ENCODE data around the gene C5orf22.
A peak's percentile ranks its signal among the peaks of the same experiment; 100 is the strongest.
"Not testable (repeated sequence)": the region's sequence is repeated elsewhere in the genome, so short reads cannot be mapped to it uniquely, and the experiment has no call there.

The C5orf22 gene

GRCh38 chr5:31531888-31532547, at the start of gene C5orf22, which contains the start of gene DROSHA:
Gene C5orf22 (plus strand): TSS chr5:31532301. CDS start chr5:31532393, 92 bp downstream.
Gene DROSHA (minus strand): TSS chr5:31532093. CDS start chr5:31529059, 3,034 bp downstream.
- DNase-seq, result peak; percentile 96

GRCh38 chr5:31485376-31486207, 46.5 kb upstream of the C5orf22 start:
- DNase-seq, result no peak

GRCh38 chr5:31486441-31486840, 45.7 kb upstream of the C5orf22 start:
- DNase-seq, result no peak

GRCh38 chr5:31487506-31487905, 44.6 kb upstream of the C5orf22 start:
- DNase-seq, result no peak

GRCh38 chr5:31492869-31493268, 39.2 kb upstream of the C5orf22 start:
- DNase-seq, result no peak

GRCh38 chr5:31495336-31495735, 36.8 kb upstream of the C5orf22 start:
- DNase-seq, result no peak

GRCh38 chr5:31496301-31496700, 35.8 kb upstream of the C5orf22 start:
- DNase-seq, result no peak

- DNase-seq, result no peak
Measured at GRCh38 chr5:31496891-31497290, 35.2 kb upstream of the C5orf22 start.

GRCh38 chr5:31500256-31500655, 31.8 kb upstream of the C5orf22 start:
- no peak for DNase-seq

- DNase-seq, result no peak
Measured at GRCh38 chr5:31502506-31502905, 29.6 kb upstream of the C5orf22 start.

- no peak for DNase-seq
Measured at GRCh38 chr5:31504529-31504928, 27.6 kb upstream of the C5orf22 start.

GRCh38 chr5:31511305-31511704, 20.8 kb upstream of the C5orf22 start:
- no peak for DNase-seq

- peak; percentile 53 for DNase-seq
Measured at GRCh38 chr5:31516802-31517201, 15.3 kb upstream of the C5orf22 start.

GRCh38 chr5:31523041-31523440, 9.1 kb upstream of the C5orf22 start:
- DNase-seq, result no peak

GRCh38 chr5:31530541-31531265, 1.4 kb upstream of the C5orf22 start:
- DNase-seq, result no peak

GRCh38 chr5:31531543-31531887, 586 bp upstream of the C5orf22 start:
- peak; percentile 51 for DNase-seq

GRCh38 chr5:31534527-31535046, 2.5 kb downstream of the C5orf22 start:
- DNase-seq, result no peak

- no peak for DNase-seq
Measured at GRCh38 chr5:31536873-31537272, 4.8 kb downstream of the C5orf22 start.

GRCh38 chr5:31537349-31537748, 5.2 kb downstream of the C5orf22 start:
- no peak for DNase-seq

- no peak for DNase-seq
Measured at GRCh38 chr5:31537851-31538250, 5.8 kb downstream of the C5orf22 start.

- DNase-seq, result not testable (repeated sequence)
Measured at GRCh38 chr5:31549114-31549513, 17.0 kb downstream of the C5orf22 start.

GRCh38 chr5:31551878-31552277, 19.8 kb downstream of the C5orf22 start:
- DNase-seq, result no peak

GRCh38 chr5:31553863-31554262, 21.8 kb downstream of the C5orf22 start:
- no peak for DNase-seq
